Urothelium cell line (cell line): Measurements from ENCODE around the gene UCP2.
A peak's percentile ranks its signal among the peaks of the same experiment; 100 is the strongest.
"Not testable (repeated sequence)": the region's sequence is repeated elsewhere in the genome, so short reads cannot be mapped to it uniquely, and the experiment has no call there.

Experiments
- DNase-seq: peaks from one replicate; pipeline ENCODE4 v3.0.0; 2011; ENCODE audit warnings: low spot score, mixed read lengths
- FAIRE-seq: peaks from 2 replicates; lab custom pipeline; 2011; peaks lifted over from hg19 to GRCh38; lab: Jason Lieb, UNC

The UCP2 gene

GRCh38 chr11:73946798-73947458, 35.7 kb downstream of the UCP2 start:
- FAIRE-seq (no peak), DNase-seq (no peak)

- no peak for FAIRE-seq
- no peak for DNase-seq
Measured at GRCh38 chr11:73945396-73945795, 37.2 kb downstream of the UCP2 start.

GRCh38 chr11:73944901-73945300, 37.7 kb downstream of the UCP2 start:
- FAIRE-seq = no peak
- DNase-seq = no peak

GRCh38 chr11:73944085-73944484, 38.6 kb downstream of the UCP2 start:
- DNase-seq = no peak
- no peak for FAIRE-seq

- no peak for DNase-seq
- FAIRE-seq = no peak
Measured at GRCh38 chr11:73942010-73942409, 40.6 kb downstream of the UCP2 start.

- DNase-seq = no peak
- no peak for FAIRE-seq
Measured at GRCh38 chr11:73940801-73941570, 41.7 kb downstream of the UCP2 start.

GRCh38 chr11:73939096-73939495, 43.5 kb downstream of the UCP2 start:
- DNase-seq (peak; percentile 25), FAIRE-seq (no peak)

GRCh38 chr11:73936047-73936446, 46.6 kb downstream of the UCP2 start:
- DNase-seq, FAIRE-seq: not testable (repeated sequence)

- no peak for DNase-seq
- no peak for FAIRE-seq
Measured at GRCh38 chr11:73932781-73933180, 49.9 kb downstream of the UCP2 start.

GRCh38 chr11:73931951-73932350, 50.7 kb downstream of the UCP2 start:
- no peak for FAIRE-seq
- no peak for DNase-seq

- DNase-seq (peak; percentile 57), FAIRE-seq (no peak)
Measured at GRCh38 chr11:73931039-73931645, 51.5 kb downstream of the UCP2 start.

GRCh38 chr11:73929388-73929787, 53.3 kb downstream of the UCP2 start:
- FAIRE-seq (no peak), DNase-seq (no peak)
